Skeletal muscle satellite cell (primary cell): ENCODE data around the gene PLCB4.

Source experiments
- H3K27me3 ChIP-seq: 2 replicates; pipeline ENCODE4 v1.7.0; 2013; ENCODE audit warnings: low read length; ENCODE audit not compliant: control insufficient read depth, insufficient read depth
- H3K36me3 ChIP-seq: 2 replicates; pipeline ENCODE4 v1.7.0; 2013; ENCODE audit warnings: mild to moderate bottlenecking, control low read depth, low read length; ENCODE audit not compliant: insufficient read depth
- H3K4me1 ChIP-seq: 2 replicates; pipeline ENCODE4 v1.7.0; 2013; ENCODE audit warnings: low read length; ENCODE audit not compliant: control insufficient read depth, insufficient read depth
- H3K4me2 ChIP-seq: 2 replicates; pipeline ENCODE4 v1.7.0; 2013; ENCODE audit warnings: mild to moderate bottlenecking, low read length
- H3K4me3 ChIP-seq: 2 replicates; pipeline ENCODE4 v1.7.0; 2013; ENCODE audit warnings: low read length
- H3K9ac ChIP-seq: 2 replicates; pipeline ENCODE4 v1.7.0; 2013; ENCODE audit warnings: mild to moderate bottlenecking, low read depth, low read length, moderate library complexity
- H3K9me3 ChIP-seq: replicated peaks from 2 replicates; pipeline ENCODE4 v1.7.0; 2013; ENCODE audit warnings: mild to moderate bottlenecking, control low read depth, low read length

The PLCB4 gene

DNA sequence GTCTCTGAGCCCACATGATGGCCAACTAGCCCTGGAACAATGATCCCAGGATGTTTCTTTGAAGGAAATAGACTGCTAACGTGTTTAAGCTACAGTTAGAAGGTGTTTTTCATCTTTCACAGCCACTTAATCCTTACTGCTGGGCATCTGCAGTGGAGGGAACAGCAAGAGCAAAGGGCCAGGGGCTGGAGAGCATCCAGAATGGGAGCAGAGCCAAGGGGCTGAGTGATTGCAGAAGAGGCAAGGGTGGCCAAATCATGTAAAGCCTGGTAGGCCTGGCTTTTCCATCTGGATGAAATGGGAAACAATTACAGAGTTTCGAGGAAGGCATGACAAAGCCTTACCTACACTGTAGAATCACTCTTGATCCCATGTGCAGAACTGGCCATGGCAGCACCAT, 426.8 kb downstream of the PLCB4 start:
- Histone ChIP-seq H3K36me3 (no peaks in the 10 kb centered on the region), H3K4me3 (no peak overlapping the region), H3K4me1 (peaks cover 21% of the 10 kb centered on the region), H3K4me2 (no peak overlapping the region), H3K9ac (no peak overlapping the region), H3K9me3 (no peaks in the 10 kb centered on the region), H3K27me3 (peaks cover 27% of the 10 kb centered on the region)

DNA sequence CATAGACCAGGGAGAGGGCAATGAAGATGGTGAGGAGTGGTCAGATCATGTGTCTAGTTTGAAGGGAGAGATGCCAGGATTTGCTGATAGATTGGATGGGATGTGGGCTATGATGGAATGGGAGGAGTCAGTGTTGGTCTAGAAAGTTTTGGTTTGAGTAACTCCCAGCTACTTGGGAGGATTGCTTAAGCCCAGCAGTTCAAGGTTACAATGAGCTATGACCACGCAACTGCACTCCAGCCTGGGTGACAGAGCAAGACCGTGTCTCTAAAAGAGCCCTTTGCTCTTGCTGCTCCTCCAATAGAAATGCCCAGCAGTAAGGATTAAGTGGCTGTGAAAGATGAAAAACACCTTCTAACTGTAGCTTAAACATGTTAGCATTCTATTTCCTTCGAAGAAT, 427.3 kb downstream of the PLCB4 start:
- H3K4me3 ChIP-seq: no peak overlapping the region
- H3K4me2 ChIP-seq: no peak overlapping the region
- H3K36me3 ChIP-seq: no peaks in the 10 kb centered on the region
- peaks cover 18% of the 10 kb centered on the region for H3K4me1 ChIP-seq
- H3K27me3 ChIP-seq: peaks cover 30% of the 10 kb centered on the region
- H3K9ac ChIP-seq: no peak overlapping the region
- H3K9me3 ChIP-seq: no peaks in the 10 kb centered on the region

DNA sequence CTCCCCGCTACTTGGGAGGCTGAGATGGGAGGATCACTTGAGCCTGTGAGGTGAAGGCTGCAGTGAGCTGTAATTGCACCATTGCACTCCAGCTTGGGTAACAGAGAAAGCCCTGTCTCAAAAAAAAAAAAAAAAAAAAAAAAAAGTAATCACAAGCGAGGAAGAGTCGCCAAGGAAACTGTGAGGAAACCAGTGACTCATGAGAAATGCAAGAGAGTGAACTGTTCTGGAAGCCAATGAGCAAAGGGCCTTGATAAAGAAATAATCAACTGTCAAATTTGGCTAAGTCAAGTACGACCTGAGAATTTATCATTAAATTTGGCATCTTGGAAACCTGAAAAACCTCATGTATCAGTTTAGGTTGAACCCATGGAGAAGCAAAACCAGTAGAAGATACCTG, 429.4 kb downstream of the PLCB4 start:
- Histone ChIP-seq H3K9me3 (no peaks in the 10 kb centered on the region), H3K27me3 (peaks cover 46% of the 10 kb centered on the region), H3K4me3 (no peak overlapping the region), H3K9ac (no peak overlapping the region), H3K4me1 (no peaks in the 10 kb centered on the region), H3K4me2 (no peak overlapping the region), H3K36me3 (no peaks in the 10 kb centered on the region)

DNA sequence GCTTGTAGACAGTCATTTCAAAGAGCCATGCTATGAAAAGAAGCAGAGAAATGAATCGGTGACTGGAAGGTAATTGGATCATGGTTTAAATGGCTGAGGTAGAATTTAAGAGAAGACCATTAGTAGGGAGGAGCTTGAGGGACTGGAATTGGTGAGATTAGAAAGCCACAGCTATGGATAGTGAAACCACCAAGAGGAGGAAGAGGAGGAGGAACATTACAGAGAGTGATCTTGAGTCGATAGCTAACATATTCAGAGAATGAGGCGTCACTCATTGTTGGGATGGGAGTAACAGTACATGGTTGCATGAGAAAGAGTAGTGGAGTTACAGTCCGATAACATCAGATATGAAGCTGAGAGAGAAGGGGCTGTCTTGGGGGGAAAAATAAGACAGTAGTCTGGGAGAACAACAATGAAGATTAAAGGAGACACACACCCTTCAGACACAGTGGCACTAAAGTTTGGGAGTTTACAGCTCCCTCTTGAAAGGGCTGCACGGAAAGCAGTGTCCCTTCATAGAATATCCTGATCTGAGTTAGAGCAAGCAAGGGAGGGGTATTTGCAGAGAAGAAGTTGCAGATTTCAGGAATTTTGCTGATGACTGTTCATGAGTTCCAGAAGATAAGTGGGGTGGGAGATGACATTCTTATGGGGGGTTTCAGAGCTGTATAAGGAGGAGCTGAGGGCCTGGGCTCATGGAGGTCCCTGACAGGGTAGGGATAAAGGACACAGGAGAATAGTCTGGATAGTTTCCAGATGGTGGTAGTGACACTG, 430.4 kb downstream of the PLCB4 start:
- H3K4me3 ChIP-seq: no peak overlapping the region
- H3K4me2 ChIP-seq: no peak overlapping the region
- peaks cover 52% of the 10 kb centered on the region for H3K27me3 ChIP-seq
- no peaks in the 10 kb centered on the region for H3K9me3 ChIP-seq
- no peaks in the 10 kb centered on the region for H3K36me3 ChIP-seq
- no peaks in the 10 kb centered on the region for H3K4me1 ChIP-seq
- H3K9ac ChIP-seq: no peak overlapping the region

DNA sequence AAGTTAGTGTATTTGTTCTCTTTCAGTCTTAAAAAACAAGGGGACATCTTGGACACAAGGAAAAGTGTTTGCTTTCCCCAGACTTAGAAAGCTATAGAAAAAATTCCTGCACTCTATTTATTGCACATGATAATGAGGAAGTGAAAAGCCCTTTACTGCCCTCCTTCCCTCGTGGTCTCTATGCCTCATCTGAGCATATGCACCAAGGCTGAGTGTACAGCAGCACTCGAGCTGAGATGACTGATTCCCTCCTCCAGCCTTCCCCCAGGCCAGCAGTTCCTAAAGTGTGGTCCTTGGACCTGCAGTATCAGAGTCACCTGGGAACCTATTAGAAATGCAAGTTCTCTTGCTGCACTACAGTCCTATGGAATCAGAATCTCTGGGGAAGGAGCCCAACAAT, 431.2 kb downstream of the PLCB4 start:
- no peak overlapping the region for H3K9ac ChIP-seq
- no peak overlapping the region for H3K4me3 ChIP-seq
- H3K9me3 ChIP-seq: no peaks in the 10 kb centered on the region
- H3K36me3 ChIP-seq: no peaks in the 10 kb centered on the region
- H3K4me2 ChIP-seq: no peak overlapping the region
- peaks cover 51% of the 10 kb centered on the region for H3K27me3 ChIP-seq
- no peaks in the 10 kb centered on the region for H3K4me1 ChIP-seq

DNA sequence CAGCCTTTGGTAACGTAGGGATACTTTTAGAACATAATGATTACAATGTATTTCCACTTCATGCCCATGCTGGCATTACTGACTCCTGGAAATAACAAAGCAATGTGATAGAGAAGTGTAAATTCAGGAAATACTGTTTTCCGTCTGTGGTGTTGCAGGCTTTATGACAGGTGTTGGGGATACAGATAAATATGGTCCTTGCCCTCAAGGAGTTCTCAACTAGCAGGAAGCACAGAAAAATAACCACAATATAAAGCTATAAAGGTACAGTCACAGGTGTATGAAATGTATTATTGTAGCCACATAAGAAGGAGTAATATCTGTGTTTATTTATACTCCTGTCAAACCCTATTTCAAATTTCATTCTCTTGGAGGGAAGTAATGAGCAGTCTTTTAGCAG, 432.6 kb downstream of the PLCB4 start:
- Histone ChIP-seq H3K36me3 (no peaks in the 10 kb centered on the region), H3K9ac (no peak overlapping the region), H3K4me1 (peaks cover 2% of the 10 kb centered on the region), H3K27me3 (peaks cover 61% of the 10 kb centered on the region), H3K9me3 (no peaks in the 10 kb centered on the region), H3K4me2 (no peak overlapping the region), H3K4me3 (no peak overlapping the region)

DNA sequence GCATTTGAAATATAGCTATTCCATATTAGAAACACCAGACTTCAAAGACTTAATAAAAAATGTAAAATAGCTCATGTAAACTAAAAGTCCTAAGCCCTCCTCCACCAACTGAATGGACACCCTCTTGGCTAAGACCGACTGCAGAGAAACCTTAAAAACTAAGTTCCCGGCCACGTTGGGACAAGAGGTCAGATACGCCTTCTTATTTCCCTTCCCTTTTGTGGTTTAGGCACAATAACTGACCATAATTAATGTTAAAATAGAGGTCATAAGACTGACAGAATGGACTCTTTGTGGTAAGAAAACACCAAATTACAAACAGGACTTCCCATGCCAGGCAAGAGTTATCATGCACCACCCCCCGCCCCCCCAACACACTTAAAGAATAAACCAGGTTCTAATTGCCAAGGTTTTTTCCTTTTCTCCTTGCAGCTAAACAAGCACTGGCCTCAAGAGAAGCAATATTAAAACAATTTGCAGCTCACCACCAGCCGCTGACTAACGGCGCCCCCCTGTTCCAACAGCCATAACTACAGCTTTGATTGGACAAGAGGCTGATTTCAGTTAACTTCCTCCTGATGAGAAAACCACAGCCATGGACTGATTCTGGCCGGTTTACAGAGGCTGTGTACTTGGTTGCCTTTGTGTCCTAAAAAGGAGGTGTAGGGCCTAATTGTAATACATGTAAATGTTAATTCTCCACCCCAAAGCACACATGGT, 434.8 kb downstream of the PLCB4 start:
- Histone ChIP-seq H3K9me3 (no peaks in the 10 kb centered on the region), H3K4me2 (no peak overlapping the region), H3K9ac (no peak overlapping the region), H3K36me3 (no peaks in the 10 kb centered on the region), H3K4me3 (no peak overlapping the region), H3K4me1 (peaks cover 18% of the 10 kb centered on the region), H3K27me3 (peaks cover 83% of the 10 kb centered on the region)

DNA sequence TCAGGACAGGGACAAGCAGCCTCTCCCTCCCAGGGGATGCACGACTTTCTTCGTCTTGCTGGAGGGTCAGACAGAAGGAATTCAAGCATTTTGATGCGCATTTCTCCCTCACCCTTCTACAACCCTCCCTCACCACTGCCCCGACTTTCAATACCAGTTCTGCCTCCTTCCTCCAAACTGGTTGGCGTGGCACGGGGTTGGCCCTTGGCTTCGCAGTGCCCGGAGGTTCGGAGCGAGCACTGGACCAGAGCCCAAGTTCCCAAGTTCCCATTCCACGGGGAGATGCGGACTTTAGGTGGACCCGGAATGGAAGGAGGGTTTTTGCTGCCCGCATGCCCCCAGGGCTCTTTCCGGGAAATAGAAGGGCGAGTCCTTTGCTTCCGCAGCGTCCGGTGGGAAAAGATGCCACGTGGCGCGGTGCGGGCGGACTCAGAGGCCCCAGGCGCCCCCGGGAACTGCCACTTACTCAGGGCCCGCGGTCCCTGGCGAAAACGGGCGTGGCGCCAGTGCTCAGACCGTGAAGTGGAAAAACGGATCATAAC, 437.5 kb downstream of the PLCB4 start:
- Histone ChIP-seq H3K4me1 (peaks cover 18% of the 10 kb centered on the region), H3K9ac (no peak overlapping the region), H3K4me3 (peak overlapping the region; percentile 46), H3K4me2 (peak overlapping the region; percentile 75), H3K9me3 (no peaks in the 10 kb centered on the region), H3K27me3 (peaks cover 88% of the 10 kb centered on the region), H3K36me3 (no peaks in the 10 kb centered on the region)

DNA sequence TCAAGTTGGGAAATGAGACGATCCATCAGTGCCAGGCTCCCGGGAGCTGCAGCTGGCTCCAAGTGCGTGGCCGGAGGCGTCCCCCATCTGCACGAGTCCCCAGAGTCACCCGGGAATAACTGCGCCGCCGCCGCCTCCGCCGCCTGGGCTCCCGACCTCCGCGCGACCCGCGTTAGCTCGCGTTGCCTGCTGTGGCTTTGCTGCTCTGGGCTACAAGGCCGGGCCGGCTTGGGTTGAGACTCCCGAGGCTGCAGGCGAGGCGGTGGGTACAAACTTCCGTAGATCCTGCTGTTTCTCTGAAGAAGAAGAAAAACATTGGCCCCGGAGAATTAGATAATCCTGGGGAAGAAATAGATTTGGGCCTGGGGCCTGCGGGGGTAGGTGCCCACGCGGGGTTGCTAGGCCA, 438.1 kb downstream of the PLCB4 start:
- H3K4me3 ChIP-seq: peak overlapping the region; percentile 46
- H3K36me3 ChIP-seq: no peaks in the 10 kb centered on the region
- H3K4me1 ChIP-seq: peaks cover 18% of the 10 kb centered on the region
- no peaks in the 10 kb centered on the region for H3K9me3 ChIP-seq
- H3K9ac ChIP-seq: no peak overlapping the region
- H3K27me3 ChIP-seq: peaks cover 91% of the 10 kb centered on the region
- peak overlapping the region; percentile 75 for H3K4me2 ChIP-seq

DNA sequence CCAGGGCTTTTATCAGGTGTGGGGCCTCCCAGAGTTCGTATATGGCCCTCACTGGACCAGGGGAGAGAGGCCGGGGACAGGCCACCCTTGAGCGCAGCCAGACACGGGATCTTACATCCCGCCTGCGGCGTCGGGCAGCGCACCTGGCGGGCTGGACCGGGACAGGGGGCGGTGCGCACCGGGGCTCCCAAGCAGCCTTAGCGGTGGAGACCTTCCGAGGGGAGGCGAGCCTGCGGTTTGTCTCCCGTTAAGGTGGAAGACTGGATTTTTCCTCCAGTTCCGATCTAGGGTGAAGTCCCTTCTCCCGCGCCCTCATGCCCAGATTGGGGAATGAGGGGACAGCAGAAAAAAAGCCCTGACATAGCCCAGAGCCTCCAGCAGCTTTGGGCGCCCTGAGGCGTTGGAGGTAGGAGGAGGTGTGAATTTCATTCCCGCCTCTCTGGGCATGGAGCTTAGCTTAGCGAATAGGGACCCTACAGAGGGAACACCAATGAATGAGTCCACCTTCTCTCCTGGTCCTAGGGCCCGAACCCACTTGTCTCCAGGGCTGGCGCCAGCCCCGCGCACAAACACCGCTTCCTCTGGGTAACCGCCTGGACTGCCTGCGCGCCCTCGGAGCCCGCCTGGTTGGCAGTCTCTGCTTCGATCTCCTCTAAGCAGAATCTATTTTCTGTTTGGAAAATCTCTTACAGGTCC, 438.8 kb downstream of the PLCB4 start:
- H3K9me3 ChIP-seq: no peaks in the 10 kb centered on the region
- H3K9ac ChIP-seq: no peak overlapping the region
- peaks cover 18% of the 10 kb centered on the region for H3K4me1 ChIP-seq
- H3K4me3 ChIP-seq: peak overlapping the region; percentile 30
- H3K36me3 ChIP-seq: no peaks in the 10 kb centered on the region
- peaks cover 94% of the 10 kb centered on the region for H3K27me3 ChIP-seq
- peak overlapping the region; percentile 75 for H3K4me2 ChIP-seq

DNA sequence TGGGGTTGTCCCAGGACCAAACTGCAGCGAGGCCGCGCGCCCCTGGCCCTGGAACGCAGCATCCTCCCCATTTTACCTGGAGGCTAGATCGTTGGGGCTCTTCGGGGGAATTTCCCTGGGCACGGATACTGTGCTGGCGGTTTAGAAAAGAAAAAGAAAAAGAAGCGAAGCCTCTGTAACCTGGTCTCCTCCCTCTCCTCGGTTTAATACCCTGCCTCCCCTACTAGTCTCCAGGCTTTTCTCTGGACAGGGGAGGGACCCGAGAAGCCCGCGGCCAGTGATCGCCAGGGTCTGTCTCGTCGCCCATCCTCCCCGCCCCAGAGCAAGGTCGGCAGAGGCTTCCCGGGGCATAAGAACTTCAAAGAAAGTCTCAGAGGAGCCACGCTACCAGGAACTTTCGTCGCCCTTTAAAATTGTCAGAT, 439.4 kb downstream of the PLCB4 start:
- Histone ChIP-seq H3K4me1 (peaks cover 18% of the 10 kb centered on the region), H3K27me3 (peaks cover 94% of the 10 kb centered on the region)

More for the DNA sequence above, 439.4 kb downstream of the PLCB4 start:
- H3K36me3 ChIP-seq: no peaks in the 10 kb centered on the region
- H3K4me3 ChIP-seq: peak overlapping the region; percentile 30
- H3K9ac ChIP-seq: no peak overlapping the region
- H3K4me2 ChIP-seq: peak overlapping the region; percentile 45
- H3K9me3 ChIP-seq: no peaks in the 10 kb centered on the region
